HL-60 (cell line): ENCODE results near the gene RABGAP1L.

Experiments used
- GABPA ChIP-seq: IDR thresholded peaks from 2 replicates; pipeline ENCODE4 v1.6.1; 2012; ENCODE audit warnings: low read depth
- POLR2AphosphoS5 ChIP-seq: IDR thresholded peaks from 2 replicates; pipeline ENCODE4 v1.6.1; 2012; ENCODE audit warnings: low read depth
- REST ChIP-seq: IDR thresholded peaks from 2 replicates; pipeline ENCODE4 v1.6.1; 2012; ENCODE audit warnings: low read depth; ENCODE audit not compliant: insufficient replicate concordance
- TF ChIP-seq, protein P1 (sequence below): IDR thresholded peaks from one replicate; pipeline ENCODE4 v1.5.1; 2011; ENCODE audit warnings: low read length, control low read depth, inconsistent platforms; ENCODE audit not compliant: insufficient read depth

- TF ChIP-seq GABPA (no peak), POLR2AphosphoS5 (no peak), REST (no peak)
- TF ChIP-seq, protein P1, sequence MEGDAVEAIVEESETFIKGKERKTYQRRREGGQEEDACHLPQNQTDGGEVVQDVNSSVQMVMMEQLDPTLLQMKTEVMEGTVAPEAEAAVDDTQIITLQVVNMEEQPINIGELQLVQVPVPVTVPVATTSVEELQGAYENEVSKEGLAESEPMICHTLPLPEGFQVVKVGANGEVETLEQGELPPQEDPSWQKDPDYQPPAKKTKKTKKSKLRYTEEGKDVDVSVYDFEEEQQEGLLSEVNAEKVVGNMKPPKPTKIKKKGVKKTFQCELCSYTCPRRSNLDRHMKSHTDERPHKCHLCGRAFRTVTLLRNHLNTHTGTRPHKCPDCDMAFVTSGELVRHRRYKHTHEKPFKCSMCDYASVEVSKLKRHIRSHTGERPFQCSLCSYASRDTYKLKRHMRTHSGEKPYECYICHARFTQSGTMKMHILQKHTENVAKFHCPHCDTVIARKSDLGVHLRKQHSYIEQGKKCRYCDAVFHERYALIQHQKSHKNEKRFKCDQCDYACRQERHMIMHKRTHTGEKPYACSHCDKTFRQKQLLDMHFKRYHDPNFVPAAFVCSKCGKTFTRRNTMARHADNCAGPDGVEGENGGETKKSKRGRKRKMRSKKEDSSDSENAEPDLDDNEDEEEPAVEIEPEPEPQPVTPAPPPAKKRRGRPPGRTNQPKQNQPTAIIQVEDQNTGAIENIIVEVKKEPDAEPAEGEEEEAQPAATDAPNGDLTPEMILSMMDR = no peak
Measured at GRCh38 chr1:174837386-174837785, 678.1 kb downstream of the RABGAP1L start.
